ENCODE measurements around the gene ASB4. TPM values are rescaled to one million over a fixed set of nuclear protein-coding genes. Genes with fewer than 3 reads are reported as not detected.
A peak's percentile ranks its signal among the peaks of the same experiment; 100 is the strongest.

The ASB4 gene
- total and polyA plus RNA-seq, 8 donors, result 0.16 to 1.9 (median 0.53) TPM

GRCh38 chr7:95577137-95577536 is 91.4 kb downstream of the ASB4 start:
- no peak overlapping the region for H3K4me3 ChIP-seq
- no peaks in the 10 kb centered on the region for H3K36me3 ChIP-seq
- WGBS, 2 donors, result 80 to 81% methylated on average over 5 of the region's 5 CpGs
- FAIRE-seq (no peak), ATAC-seq (no peak), DNase-seq (no peak)
- no peaks in the 10 kb centered on the region for H3K9me3 ChIP-seq
- H3K27ac ChIP-seq, result no peak overlapping the region
- intact Hi-C loops (cut with DNase I), result no loop called here
- no peak for TF ChIP-seq CTCF (IDR thresholded peaks at IDR 0.05)
- no peaks in the 10 kb centered on the region for H3K4me1 ChIP-seq
- H3K27me3 ChIP-seq, result no peaks in the 10 kb centered on the region

- no peak overlapping the region for H3K4me3 ChIP-seq
- DNase-seq, result no peak
- H3K4me1 ChIP-seq, result no peaks in the 10 kb centered on the region
- intact Hi-C loops (cut with DNase I), result no loop called here
- no peaks in the 10 kb centered on the region for H3K27me3 ChIP-seq
- H3K9me3 ChIP-seq, result no peaks in the 10 kb centered on the region
- ATAC-seq, result peak in 3 of 4 donors; percentile 5 to 53 (median 19)
- no peak for TF ChIP-seq CTCF (IDR thresholded peaks at IDR 0.05)
- H3K36me3 ChIP-seq, result peaks cover 0 to under 1% (median 0%) of the 10 kb centered on the region in 3 donors
- H3K27ac ChIP-seq, result no peak overlapping the region
- WGBS, 2 donors, result 64 to 70% methylated on average over 3 of the region's 3 CpGs
- FAIRE-seq, result no peak
Observed at GRCh38 chr7:95578299-95578855, 92.6 kb downstream of the ASB4 start.

DNA sequence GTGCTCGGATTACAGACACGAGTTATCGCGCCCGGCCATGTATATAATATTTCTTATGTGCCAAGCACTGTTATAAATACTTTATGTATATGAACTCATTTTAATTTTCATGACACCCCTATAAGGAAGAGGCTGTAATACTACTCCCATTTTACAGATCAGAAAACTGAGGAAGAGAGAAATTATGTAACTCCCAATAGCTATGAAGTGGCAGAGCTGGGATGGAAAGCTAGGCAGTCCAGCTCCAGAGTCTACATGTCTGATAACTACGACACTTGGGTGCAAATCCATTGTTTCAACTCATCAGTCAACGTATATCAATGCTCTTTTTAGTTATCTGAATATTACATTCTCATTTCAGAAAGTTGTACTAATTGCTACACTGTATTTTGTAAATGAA is 93.6 kb downstream of the ASB4 start:
- Histone ChIP-seq H3K36me3 (peaks cover 0 to 10% (median 0%) of the 10 kb centered on the region in 3 donors), H3K4me3 (no peak overlapping the region), H3K27me3 (no peaks in the 10 kb centered on the region), H3K9me3 (no peaks in the 10 kb centered on the region), H3K4me1 (no peaks in the 10 kb centered on the region), H3K27ac (no peak overlapping the region)
- DNase-seq (no peak), FAIRE-seq (no peak), ATAC-seq (no peak)
- intact Hi-C loops (cut with DNase I), result no loop called here
- TF ChIP-seq CTCF (IDR thresholded peaks at IDR 0.05), result no peak
- WGBS, 2 donors, result 95% methylated on average over 7 of the region's 7 CpGs

- intact Hi-C loops (cut with DNase I), result no loop called here
Observed at GRCh38 chr7:95581467-95581866, 95.7 kb downstream of the ASB4 start.

More at GRCh38 chr7:95581467-95581866, 95.7 kb downstream of the ASB4 start:
- no peaks in the 10 kb centered on the region for H3K27me3 ChIP-seq
- no peak overlapping the region for H3K4me3 ChIP-seq
- peak in 2 of 4 donors; percentile 3 to 28 for ATAC-seq
- no peak for TF ChIP-seq CTCF (IDR thresholded peaks at IDR 0.05)
- peaks cover 0 to 32% (median 9%) of the 10 kb centered on the region in 3 donors for H3K36me3 ChIP-seq
- H3K9me3 ChIP-seq, result no peaks in the 10 kb centered on the region
- FAIRE-seq, result no peak
- peaks cover 0 to 1% (median 0%) of the 10 kb centered on the region in 3 donors for H3K4me1 ChIP-seq
- DNase-seq, result no peak
- WGBS, 2 donors, result 44 to 66% methylated on average over 3 of the region's 3 CpGs
- no peak overlapping the region for H3K27ac ChIP-seq
